Adrenal gland (tissue), 5 donors: ENCODE data around the gene KIAA1191.

ENCODE experiments used
- POLR2A ChIP-seq, 2 donors: fragments of 450-650 bp; IDR thresholded peaks; one replicate each; pipeline ENCODE4 v1.6.1; 2017; ENCODE audit warnings: antibody characterized with exemption in 2 of 2, mild to moderate bottlenecking in 2 of 2, moderate library complexity in 1 of 2
- TF ChIP-seq, protein P1 (sequence below), 6 experiments: fragments of 450-650 bp in 4 of 6; fragments of 200-600 bp in 2 of 6; sonication (generic) in 1 of 6; IDR thresholded peaks; 1 replicate in 5 of 6; 2 replicates in 1 of 6; pipeline versions ENCODE4 v1.5.1 to v1.8.0; 2016 to 2021; ENCODE audit warnings: antibody characterized with exemption in 6 of 6, mild to moderate bottlenecking in 2 of 6, moderate library complexity in 1 of 6
- donor health status: DM: no; HTN: no; CAD: no.

- no peak for TF ChIP-seq POLR2A (IDR thresholded peaks at IDR 0.05)
- TF ChIP-seq, protein P1, sequence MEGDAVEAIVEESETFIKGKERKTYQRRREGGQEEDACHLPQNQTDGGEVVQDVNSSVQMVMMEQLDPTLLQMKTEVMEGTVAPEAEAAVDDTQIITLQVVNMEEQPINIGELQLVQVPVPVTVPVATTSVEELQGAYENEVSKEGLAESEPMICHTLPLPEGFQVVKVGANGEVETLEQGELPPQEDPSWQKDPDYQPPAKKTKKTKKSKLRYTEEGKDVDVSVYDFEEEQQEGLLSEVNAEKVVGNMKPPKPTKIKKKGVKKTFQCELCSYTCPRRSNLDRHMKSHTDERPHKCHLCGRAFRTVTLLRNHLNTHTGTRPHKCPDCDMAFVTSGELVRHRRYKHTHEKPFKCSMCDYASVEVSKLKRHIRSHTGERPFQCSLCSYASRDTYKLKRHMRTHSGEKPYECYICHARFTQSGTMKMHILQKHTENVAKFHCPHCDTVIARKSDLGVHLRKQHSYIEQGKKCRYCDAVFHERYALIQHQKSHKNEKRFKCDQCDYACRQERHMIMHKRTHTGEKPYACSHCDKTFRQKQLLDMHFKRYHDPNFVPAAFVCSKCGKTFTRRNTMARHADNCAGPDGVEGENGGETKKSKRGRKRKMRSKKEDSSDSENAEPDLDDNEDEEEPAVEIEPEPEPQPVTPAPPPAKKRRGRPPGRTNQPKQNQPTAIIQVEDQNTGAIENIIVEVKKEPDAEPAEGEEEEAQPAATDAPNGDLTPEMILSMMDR (IDR thresholded peaks at IDR 0.05) = peak in 1 of 6 experiments; percentile 5
These were observed 6.0 kb downstream of the KIAA1191 start for GRCh38 chr5:176355400-176356178.
